ENCODE data around the gene KRT3.

Gene KRT3

DNA sequence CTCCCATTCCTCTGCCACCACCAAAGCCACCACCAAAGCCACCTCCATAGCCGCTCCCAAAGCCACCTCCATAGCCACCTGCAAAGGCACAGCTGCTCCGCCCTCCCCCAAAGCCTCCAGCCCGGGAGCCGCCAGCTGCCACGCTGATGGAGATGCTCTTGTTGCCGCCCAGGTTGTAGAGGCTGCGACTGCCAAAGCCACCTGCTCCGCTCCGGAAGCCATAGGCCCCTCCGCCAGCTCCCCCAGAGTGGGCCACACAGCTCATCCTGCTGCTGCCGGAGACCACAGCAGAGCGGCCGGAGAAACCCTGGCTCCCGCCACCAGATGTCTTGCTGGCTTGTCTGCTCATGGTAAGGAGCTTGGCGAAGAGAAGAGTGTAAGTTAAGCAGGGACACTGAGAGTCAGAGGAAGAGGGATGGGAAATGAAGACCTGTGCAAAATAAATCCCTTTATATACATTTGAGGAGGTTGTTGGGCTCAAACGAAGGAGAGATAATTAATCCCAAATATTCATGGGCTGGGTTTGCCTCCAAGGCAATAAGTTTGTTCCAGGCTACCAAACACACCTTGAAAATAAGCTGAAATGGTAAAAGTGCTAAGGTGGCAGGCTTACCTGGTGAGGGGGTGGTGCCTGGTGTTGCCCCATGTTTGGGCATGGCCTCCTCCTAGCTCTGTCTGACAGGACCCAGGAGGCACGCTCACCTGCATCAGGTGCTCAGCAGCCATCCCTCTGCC lies at the start of gene KRT3:
Gene KRT3, minus strand, starts transcription at position 424 of the 735 bp plus-strand sequence. Its CDS starts 75 bp downstream, at position 349.
- DNase-seq (ENCODE audit: low read depth, low spot score) = no peak

DNA sequence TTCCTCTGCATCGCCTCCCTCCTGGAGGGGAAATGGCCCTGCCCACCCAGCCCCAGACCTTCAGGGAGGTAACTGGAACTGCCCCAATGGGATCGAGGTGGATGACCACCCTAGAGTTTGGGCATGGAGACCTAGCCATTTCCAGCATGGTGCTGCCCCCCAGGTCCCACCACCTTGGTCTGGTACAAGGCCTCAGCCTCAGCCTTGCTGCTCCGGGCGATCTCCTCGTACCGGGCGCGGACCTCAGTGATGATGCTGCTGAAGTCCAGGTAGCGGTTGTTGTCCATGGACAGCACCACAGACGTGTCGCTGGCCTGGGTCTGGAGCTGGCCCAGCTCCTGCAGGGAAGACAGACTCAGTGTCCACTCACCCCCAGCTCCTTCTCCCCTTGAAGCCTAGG lies 48.5 kb upstream of the KRT3 start:
- DNase-seq (ENCODE audit: low read depth, low spot score) = no peak

DNA sequence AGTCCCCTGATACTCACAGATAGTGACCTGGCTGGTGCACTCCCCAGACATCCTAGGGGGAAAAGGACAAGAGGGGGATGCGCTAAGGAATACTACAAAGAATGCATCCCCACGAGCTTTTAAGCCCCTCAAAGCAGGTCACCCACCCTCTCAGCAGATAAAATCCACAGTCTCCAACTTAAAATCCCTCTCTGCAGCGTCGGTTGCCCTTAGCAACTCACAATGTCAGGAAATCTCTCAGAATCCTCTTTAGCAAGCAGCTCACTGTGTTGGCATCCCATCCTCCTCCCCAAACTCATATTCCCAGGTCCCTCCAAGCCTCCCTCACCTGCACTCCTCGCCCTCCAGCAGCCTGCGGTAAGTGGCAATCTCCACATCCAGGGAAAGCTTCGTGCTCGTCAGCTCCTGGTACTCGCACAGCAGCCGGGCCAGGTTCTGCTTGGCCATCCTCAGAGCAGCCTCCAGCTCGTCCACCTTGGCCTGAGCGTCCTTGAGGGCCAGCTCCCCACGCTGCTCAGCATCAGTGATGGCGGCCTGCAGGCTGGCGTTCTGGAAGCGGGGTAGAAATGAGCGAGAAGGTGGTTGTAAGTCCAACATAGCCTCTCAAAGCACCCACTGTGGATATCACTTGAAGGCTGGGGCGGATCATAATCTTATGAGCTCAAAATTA lies 43.7 kb upstream of the KRT3 start:
- no peak for DNase-seq (ENCODE audit: low read depth, low spot score)

GRCh38 chr12:52838609-52839435 lies 42.9 kb upstream of the KRT3 start:
- no peak for DNase-seq (ENCODE audit: low read depth, low spot score)

DNA sequence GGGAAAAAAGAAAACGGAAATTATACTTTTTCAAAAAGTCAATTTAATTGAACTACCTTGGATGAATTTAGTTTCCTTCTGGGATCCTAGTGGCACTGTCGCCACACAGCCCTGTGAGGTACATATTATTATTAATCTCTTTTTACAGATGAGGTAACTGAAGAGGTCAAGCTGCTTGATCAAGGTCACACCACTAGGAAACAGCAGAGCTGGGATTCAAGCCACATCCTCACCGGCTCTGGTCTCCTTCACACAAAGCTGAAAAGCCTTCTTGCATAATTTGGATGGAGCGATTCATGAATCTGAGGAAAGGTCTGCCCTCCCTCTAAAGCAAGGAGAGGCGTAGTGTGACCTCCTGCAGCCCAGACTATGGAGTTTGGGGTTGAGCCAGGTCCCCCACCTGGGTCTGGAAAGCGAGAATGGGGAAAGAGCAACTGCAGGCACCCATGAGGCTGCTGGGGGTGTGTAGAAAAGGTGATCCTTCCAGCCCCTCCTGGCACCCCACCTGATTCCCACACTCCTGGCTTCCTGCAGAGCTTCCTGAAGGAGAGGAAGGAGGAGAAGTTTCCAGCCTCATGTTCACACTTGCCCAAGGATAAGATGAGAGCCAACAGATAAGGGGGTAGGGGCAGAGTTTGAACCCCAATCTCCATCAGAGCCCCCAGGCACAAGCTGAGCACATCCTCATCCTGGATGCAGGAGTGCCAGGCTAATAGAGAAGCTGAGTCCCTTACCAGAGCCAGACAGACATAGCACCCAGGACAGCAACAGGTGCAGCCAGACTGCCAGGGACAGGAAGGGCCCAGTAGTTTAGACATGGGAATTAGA lies 42.1 kb upstream of the KRT3 start:
- DNase-seq (ENCODE audit: low read depth, low spot score) = no peak

GRCh38 chr12:52837413-52837741 lies 41.5 kb upstream of the KRT3 start:
- no peak for DNase-seq (ENCODE audit: low read depth, low spot score)

DNA sequence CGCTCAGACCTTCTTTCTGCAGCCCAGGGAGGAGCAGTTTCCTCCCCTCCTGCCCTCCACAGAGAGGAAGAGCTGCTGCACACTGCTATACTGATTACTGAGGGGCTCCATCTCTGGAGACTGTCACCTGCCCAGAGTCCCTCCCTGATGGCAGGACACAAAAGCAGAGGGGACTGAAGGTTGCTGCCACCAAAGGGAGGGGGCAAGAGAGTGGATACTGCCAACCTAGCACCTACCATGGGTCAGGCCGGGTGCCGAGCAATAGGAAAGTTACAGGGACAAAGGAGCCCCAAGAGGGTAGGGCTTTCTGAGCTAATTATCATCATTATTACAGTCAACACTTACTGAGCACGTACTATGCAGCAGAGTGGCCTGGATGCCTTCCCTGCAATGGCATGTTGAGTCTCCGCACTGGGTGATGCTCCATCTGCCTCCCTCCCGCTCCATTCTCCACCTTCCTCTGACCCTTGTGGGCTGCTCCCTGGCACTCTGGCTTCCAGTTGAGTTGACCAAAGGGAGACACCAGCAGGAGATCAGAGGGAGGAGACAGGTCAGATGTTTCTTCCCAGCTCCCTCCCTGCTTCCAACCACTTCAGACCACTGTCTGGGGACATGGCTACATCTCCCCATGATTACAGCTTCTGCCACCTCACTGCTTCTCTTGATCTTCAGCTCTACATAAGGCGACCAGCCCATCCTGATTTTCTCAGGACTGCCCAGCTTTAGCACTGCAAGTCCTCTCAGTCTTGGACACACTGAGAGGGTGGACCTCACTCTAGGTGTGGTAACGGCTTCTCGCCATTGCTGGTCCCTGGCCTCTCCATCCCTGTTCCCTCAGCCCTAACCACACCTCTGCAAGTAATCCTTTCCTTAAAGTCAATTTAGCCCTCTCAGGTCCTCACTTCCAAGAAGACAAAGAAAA lies 40.8 kb upstream of the KRT3 start:
- no peak for DNase-seq (ENCODE audit: low read depth, low spot score)

DNA sequence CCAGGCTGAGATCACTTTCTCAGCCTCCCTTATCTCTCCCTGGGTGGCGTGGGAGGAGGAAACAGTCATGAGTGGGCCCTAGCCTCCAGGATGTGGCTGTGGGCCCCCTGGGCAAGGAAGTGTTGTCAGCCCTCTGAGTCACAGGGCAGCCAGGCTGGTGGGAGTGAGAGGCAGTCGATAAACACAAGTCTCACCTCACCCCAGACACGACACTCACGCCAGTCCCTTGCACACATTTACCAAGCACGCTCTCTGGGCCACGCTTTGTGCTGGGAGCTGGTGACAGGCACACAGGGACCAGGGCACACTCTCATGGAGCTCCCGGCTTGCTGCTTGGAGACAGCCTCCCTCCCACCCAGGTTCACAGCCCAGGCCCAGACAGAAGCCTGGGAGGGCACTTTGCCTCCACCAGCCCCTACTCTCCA lies 40.1 kb upstream of the KRT3 start:
- DNase-seq (ENCODE audit: low read depth, low spot score) = peak; percentile 14

GRCh38 chr12:52835271-52836041 lies 39.5 kb upstream of the KRT3 start:
- no peak for DNase-seq (ENCODE audit: low read depth, low spot score)

- no peak for DNase-seq (ENCODE audit: low read depth, low spot score)
Measured at GRCh38 chr12:52834727-52835001, 38.7 kb upstream of the KRT3 start.

- no peak for DNase-seq (ENCODE audit: low read depth, low spot score)
Measured at GRCh38 chr12:52833922-52834726, 38.2 kb upstream of the KRT3 start, which contains the start of gene KRT79. KRT79 (minus strand) TSS chr12:52834311; CDS start chr12:52834260, 51 bp downstream.

DNA sequence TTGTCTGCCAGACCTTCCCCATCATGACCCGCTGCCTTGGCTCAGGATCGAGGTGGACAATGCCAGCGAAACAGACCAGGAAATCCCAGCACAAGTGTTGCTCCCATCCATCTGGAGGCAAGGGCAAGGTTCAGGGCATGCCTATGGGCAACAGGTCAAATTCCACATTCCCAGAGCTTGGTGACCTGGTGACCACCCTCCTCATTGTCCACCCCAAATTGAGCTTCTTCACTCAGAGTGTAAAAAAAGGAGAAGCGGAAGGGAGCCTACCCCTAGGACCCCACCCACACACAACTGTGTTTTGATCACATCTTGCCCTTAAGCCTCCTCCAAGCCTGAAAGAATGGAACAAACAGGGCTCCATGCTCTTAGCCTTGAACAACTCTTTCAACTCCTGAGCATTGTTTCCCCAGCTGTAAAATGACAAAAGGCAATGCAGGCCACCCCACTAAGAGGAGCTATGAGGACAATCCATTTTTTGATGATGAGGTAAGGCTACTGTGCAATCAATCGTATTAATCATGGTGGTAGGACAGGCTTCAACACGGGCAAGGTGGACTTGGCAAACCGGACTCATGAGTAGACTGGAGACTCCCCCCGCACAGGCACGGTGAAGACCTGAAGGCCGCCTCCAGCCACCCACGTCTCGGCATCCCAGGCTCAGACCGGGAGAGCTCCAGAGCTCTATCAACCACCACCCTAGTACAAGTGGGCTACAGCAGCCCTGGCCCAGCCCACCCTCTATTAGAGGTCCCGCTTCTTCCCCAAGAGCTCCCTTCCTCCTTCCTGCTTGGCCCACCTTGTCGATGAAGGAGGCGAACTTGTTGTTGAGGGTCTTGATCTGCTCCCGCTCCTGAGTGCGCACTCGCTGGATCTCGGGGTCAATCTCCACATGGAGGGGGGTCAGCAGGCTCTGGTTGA lies 37.3 kb upstream of the KRT3 start:
- DNase-seq (ENCODE audit: low read depth, low spot score) = no peak

DNA sequence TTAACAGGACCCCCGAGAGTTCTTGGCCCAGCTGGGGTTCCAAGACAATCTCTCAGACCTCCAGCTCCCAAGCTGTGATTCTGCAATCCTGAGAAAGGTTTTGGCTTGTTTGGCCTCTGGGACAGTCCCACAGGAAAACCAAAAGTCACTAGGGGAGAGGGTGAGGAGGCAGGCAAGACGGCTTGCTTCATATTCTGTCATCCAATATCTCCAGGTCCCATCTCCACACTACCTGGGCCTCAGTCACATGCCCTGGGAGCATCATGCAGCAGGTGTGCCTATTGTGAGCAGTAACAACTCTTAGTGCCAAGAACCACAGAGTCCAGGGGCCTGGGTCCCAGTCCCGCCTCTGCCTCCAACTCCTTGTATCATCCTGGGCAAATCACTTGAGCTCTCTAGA lies 36.5 kb upstream of the KRT3 start:
- DNase-seq (ENCODE audit: low read depth, low spot score) = no peak

- DNase-seq (ENCODE audit: low read depth, low spot score) = no peak
Measured at GRCh38 chr12:52831251-52831650, 35.3 kb upstream of the KRT3 start.

- no peak for DNase-seq (ENCODE audit: low read depth, low spot score)
Measured at GRCh38 chr12:52829986-52830770, 34.3 kb upstream of the KRT3 start.

DNA sequence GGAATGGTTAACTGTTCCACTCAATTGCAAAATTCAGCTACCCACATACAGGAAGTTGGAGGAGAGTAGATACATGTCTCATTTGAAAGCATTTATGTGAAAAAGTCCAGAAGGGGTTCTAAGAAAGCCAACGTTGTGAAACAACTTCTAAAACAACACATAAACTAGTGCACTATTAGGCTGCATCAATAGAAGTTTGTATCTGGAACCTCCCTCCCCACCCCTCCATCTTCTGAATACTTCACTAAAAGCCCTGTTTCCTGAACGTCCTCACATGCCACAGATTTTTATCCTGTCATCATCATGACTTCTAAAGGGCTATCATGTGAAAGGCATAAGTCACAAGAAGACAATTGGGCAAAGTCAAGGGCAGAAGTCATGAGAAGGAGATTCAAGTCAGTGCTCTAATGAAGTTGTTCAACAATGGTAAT lies 32.7 kb upstream of the KRT3 start:
- no peak for DNase-seq (ENCODE audit: low read depth, low spot score)

- DNase-seq (ENCODE audit: low read depth, low spot score) = no peak
Measured at GRCh38 chr12:52828156-52828555, 32.2 kb upstream of the KRT3 start.
